Kidney epithelial cell (primary cell): ENCODE results near the gene CBLB. TPM values are rescaled to one million over a fixed set of nuclear protein-coding genes. Genes with fewer than 3 reads are reported as not detected.

Experiments used
- DNase-seq: peaks from one replicate; pipeline ENCODE4 v3.0.0-alpha.2; 2010; ENCODE audit warnings: low read depth
- H3K27me3 ChIP-seq: 2 replicates; pipeline ENCODE4 v1.6.0; 2011; ENCODE audit warnings: low read length; ENCODE audit not compliant: control insufficient read depth, insufficient read depth
- H3K36me3 ChIP-seq: 2 replicates; pipeline ENCODE4 v1.5.1; 2011; ENCODE audit warnings: low read length; ENCODE audit not compliant: control insufficient read depth, insufficient read depth
- H3K4me3 ChIP-seq: 2 replicates; pipeline ENCODE4 v1.5.1; 2011; ENCODE audit warnings: low read depth, mild to moderate bottlenecking, control low read depth, low read length
- total RNA-seq: library from RNA; depleted of rRNA; stranded (reverse); fragments of >200 nt; gene quantifications from 2 replicates; pipeline ENCODE4 v1.2.3, GENCODE V29; 2015
- TF ChIP-seq, protein P1 (sequence below): IDR thresholded peaks from 2 replicates; pipeline ENCODE4 v1.5.1; 2011; ENCODE audit warnings: mild to moderate bottlenecking, moderate library complexity, low read length, control low read depth, inconsistent platforms; ENCODE audit not compliant: insufficient read depth, poor library complexity, severe bottlenecking

Gene CBLB
- total RNA-seq, 1 donor from 2014 or later = 27.2 TPM

DNA sequence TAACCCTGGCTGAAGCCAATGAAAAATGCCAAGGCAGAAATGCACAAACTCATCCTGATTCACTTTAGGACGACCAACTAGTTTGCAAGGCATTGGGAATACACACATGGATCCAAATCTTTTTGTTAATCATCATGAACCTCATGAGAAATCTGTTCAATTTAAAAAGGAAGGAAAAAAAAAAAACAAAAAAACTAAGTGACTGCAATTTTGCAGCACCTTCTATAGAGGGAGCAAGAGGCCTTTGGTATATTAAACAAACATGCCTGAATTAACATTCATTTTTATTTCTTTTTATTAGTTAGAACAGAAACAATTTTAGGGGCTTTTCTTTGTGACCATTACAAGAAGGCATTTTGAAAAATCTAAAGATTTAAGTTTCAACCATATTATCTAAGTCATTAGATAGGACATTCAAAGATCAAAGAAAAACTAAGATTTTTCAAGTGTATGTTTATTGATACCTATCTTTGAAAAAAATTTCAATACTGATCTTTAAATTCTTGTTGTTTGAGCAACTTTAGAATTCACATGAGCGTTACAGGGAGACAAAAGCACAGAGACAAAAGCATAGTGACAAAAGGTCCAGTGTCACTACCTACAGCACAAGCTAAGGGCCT, 182.4 kb downstream of the CBLB start:
- DNase-seq = no peak
- TF ChIP-seq, protein P1, sequence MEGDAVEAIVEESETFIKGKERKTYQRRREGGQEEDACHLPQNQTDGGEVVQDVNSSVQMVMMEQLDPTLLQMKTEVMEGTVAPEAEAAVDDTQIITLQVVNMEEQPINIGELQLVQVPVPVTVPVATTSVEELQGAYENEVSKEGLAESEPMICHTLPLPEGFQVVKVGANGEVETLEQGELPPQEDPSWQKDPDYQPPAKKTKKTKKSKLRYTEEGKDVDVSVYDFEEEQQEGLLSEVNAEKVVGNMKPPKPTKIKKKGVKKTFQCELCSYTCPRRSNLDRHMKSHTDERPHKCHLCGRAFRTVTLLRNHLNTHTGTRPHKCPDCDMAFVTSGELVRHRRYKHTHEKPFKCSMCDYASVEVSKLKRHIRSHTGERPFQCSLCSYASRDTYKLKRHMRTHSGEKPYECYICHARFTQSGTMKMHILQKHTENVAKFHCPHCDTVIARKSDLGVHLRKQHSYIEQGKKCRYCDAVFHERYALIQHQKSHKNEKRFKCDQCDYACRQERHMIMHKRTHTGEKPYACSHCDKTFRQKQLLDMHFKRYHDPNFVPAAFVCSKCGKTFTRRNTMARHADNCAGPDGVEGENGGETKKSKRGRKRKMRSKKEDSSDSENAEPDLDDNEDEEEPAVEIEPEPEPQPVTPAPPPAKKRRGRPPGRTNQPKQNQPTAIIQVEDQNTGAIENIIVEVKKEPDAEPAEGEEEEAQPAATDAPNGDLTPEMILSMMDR = peak; percentile 62
- H3K4me3 ChIP-seq = no peak overlapping the region
- H3K27me3 ChIP-seq = no peaks in the 10 kb centered on the region
- no peaks in the 10 kb centered on the region for H3K36me3 ChIP-seq

DNA sequence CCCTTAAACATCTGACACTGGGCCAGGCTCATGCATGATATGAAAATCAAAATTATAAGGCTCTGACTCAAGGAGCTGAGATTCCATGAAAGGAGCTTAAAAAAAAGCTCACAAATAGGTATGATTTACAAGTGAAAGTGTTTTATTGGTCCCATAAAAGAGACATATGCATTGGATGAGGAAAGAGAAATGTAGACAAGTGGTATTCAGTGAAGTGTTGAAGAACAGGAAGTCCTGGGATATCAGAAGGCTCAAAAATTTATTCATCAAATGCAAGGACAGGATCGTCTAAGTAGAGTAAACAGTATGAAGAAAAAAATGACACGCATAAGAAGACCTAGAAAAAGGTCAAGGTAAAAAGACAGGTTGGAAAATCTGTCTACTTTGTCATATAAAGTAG, 188.9 kb downstream of the CBLB start:
- no peaks in the 10 kb centered on the region for H3K27me3 ChIP-seq
- no peaks in the 10 kb centered on the region for H3K36me3 ChIP-seq
- TF ChIP-seq, protein P1 = no peak

DNA sequence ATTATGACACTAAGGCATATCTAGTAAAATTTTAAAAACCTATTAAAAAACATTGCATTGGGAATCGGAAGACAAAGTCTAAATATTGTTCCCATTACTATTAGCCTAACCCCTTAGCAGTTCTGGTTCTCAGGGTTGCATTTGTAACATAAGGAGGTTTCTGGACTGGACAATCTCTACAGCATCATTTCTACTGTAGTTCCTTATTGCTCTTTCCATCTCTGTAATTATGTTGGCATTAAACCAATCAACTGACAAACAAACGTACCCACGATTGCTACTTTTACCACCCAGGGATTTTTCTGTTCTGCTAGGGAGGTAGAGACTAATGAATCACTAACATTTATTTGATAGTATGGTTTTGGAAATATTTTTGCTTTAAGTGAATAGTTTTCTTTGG, 190.8 kb downstream of the CBLB start:
- Histone ChIP-seq H3K36me3 (no peaks in the 10 kb centered on the region), H3K27me3 (no peaks in the 10 kb centered on the region), H3K4me3 (no peak overlapping the region)
- TF ChIP-seq, protein P1 = no peak
- DNase-seq = no peak

More for the DNA sequence above, 188.9 kb downstream of the CBLB start:
- no peak overlapping the region for H3K4me3 ChIP-seq
- DNase-seq = no peak

DNA sequence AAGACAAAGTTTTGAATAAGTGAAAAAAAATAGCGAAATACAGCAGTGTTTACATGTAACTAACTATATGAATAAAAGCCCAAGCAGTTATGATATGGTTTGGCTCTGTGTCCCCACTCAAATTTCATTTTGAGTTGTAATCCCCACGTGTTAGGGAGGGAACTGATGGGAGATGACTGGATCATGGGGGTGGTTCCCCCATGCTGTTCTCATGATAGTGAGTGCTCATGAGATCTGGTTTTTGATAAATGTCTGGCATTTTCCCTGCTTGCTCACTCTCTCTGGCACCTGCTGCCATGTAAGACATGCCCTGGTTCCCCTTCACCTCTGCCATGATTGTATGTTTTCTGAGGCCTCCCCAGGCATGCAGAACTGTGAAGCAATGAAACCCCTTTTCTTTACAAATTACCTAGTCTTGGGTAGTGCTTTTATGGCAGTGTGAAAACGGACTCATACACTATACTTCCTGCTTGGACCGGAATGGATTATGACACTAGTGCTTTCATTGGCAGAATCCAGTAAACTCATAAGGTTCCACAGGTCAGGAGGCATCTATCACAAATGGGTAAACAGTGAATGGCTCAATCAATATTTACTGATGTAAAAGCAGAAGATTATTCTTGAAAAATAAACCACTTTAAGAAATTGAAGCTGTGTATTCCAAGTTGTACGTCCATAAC, 192.1 kb downstream of the CBLB start:
- TF ChIP-seq, protein P1 = no peak
- no peaks in the 10 kb centered on the region for H3K27me3 ChIP-seq
- no peak overlapping the region for H3K4me3 ChIP-seq
- no peak for DNase-seq
- no peaks in the 10 kb centered on the region for H3K36me3 ChIP-seq

DNA sequence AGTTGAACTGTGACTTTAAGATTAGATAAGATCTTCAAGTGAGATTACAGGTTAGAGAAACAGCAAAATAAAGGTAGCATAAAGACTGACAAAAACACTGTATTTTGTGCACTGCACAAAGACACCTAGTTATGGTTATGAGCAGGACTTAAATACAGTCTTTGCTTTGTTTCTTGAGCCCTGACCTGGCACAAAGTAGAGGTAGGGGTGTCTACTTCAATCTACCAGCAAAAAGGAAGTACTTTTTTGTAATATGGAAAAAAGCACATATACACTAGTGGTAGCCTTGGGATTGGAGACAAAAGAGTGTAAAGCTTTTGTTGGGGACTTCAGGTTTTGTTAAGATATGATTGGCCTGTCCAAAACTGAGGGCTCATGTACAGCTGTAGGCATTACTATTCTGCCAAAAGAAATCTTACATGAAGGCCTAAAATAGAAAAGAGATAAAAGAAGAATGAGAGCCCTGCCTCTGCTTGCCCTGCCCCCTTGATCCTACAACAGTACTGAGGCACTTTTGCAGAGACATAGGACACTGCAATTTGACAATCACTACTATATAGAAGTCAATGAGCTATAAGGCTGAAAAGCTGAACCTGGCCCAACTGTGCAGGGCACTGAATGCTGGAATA, 194.3 kb downstream of the CBLB start:
- no peaks in the 10 kb centered on the region for H3K27me3 ChIP-seq
- H3K36me3 ChIP-seq = no peaks in the 10 kb centered on the region
- no peak overlapping the region for H3K4me3 ChIP-seq
- TF ChIP-seq, protein P1 = no peak
- no peak for DNase-seq

DNA sequence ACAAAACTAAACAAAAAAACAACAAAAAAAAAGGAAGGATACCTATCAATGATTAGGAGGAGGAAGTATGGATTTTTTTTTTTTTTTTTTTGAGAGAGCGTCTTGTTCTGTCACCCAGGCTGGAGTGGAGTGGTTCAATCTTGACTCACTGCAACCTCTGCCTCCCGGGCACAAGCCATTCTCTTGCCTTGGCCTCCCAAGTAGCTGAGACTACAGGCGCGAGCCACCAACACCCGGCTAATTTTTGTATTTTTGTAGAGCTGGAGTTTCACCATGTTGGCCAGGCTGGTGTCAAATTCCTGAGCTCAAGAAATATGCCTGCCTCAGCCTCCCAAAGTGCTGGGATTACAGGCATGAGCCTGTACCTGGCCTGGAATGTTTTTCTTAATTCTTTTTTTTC, 195.8 kb downstream of the CBLB start:
- TF ChIP-seq, protein P1 = no peak
- Histone ChIP-seq H3K27me3 (no peaks in the 10 kb centered on the region), H3K4me3 (no peak overlapping the region), H3K36me3 (no peaks in the 10 kb centered on the region)
- DNase-seq = no peak
